IPS-15b (cell line): ENCODE results near the gene ARL14EP.

Source experiments
- H3K27me3 ChIP-seq: one replicate; pipeline ENCODE4 v1.6.1; 2013; ENCODE audit warnings: low read length; ENCODE audit not compliant: control insufficient read depth, insufficient read depth
- H3K36me3 ChIP-seq: one replicate; pipeline ENCODE4 v1.6.1; 2013; ENCODE audit warnings: low read length; ENCODE audit not compliant: control insufficient read depth, insufficient read depth
- H3K4me1 ChIP-seq: one replicate; pipeline ENCODE4 v1.6.1; 2013; ENCODE audit warnings: mild to moderate bottlenecking, low read length; ENCODE audit not compliant: control insufficient read depth, insufficient read depth
- H3K4me3 ChIP-seq: one replicate; pipeline ENCODE4 v1.5.1; 2013; ENCODE audit warnings: low read depth, low read length
- H3K9ac ChIP-seq: one replicate; pipeline ENCODE4 v1.6.1; 2013; ENCODE audit warnings: low read depth, mild to moderate bottlenecking, low read length
- H3K9me3 ChIP-seq: one replicate; pipeline ENCODE4 v1.6.1; 2013; ENCODE audit warnings: mild to moderate bottlenecking, low read length; ENCODE audit not compliant: control insufficient read depth, insufficient read depth

ARL14EP gene

GRCh38 chr11:30329150-30329940 is 6.4 kb downstream of the ARL14EP start:
- H3K27me3 ChIP-seq: no peaks in the 10 kb centered on the region
- peaks cover 3% of the 10 kb centered on the region for H3K4me1 ChIP-seq
- no peaks in the 10 kb centered on the region for H3K9me3 ChIP-seq
- no peak overlapping the region for H3K9ac ChIP-seq
- H3K4me3 ChIP-seq: no peak overlapping the region
- H3K36me3 ChIP-seq: no peaks in the 10 kb centered on the region

- Histone ChIP-seq H3K36me3 (no peaks in the 10 kb centered on the region), H3K4me3 (no peak overlapping the region), H3K4me1 (no peaks in the 10 kb centered on the region), H3K9me3 (no peaks in the 10 kb centered on the region), H3K27me3 (no peaks in the 10 kb centered on the region), H3K9ac (no peak overlapping the region)
Observed at GRCh38 chr11:30333405-30333804, 10.5 kb downstream of the ARL14EP start.

GRCh38 chr11:30342736-30343166 is 19.8 kb downstream of the ARL14EP start:
- H3K4me1 ChIP-seq: no peaks in the 10 kb centered on the region
- no peaks in the 10 kb centered on the region for H3K9me3 ChIP-seq
- H3K27me3 ChIP-seq: no peaks in the 10 kb centered on the region
- no peaks in the 10 kb centered on the region for H3K36me3 ChIP-seq
- no peak overlapping the region for H3K9ac ChIP-seq
- H3K4me3 ChIP-seq: no peak overlapping the region

- H3K27me3 ChIP-seq: no peaks in the 10 kb centered on the region
- no peaks in the 10 kb centered on the region for H3K36me3 ChIP-seq
- H3K4me3 ChIP-seq: no peak overlapping the region
- no peak overlapping the region for H3K9ac ChIP-seq
- no peaks in the 10 kb centered on the region for H3K4me1 ChIP-seq
- H3K9me3 ChIP-seq: no peaks in the 10 kb centered on the region
Observed at GRCh38 chr11:30344085-30344484, 21.2 kb downstream of the ARL14EP start.

GRCh38 chr11:30345644-30346043 is 22.7 kb downstream of the ARL14EP start:
- Histone ChIP-seq H3K36me3 (no peaks in the 10 kb centered on the region), H3K9ac (no peak overlapping the region), H3K4me1 (no peaks in the 10 kb centered on the region), H3K9me3 (no peaks in the 10 kb centered on the region), H3K27me3 (no peaks in the 10 kb centered on the region), H3K4me3 (no peak overlapping the region)

- Histone ChIP-seq H3K4me1 (no peaks in the 10 kb centered on the region), H3K4me3 (no peak overlapping the region), H3K9ac (no peak overlapping the region), H3K9me3 (no peaks in the 10 kb centered on the region), H3K36me3 (no peaks in the 10 kb centered on the region), H3K27me3 (no peaks in the 10 kb centered on the region)
Observed at GRCh38 chr11:30346068-30346688, 23.3 kb downstream of the ARL14EP start.

- Histone ChIP-seq H3K9me3 (no peaks in the 10 kb centered on the region), H3K27me3 (no peaks in the 10 kb centered on the region), H3K9ac (no peak overlapping the region), H3K4me3 (no peak overlapping the region), H3K4me1 (no peaks in the 10 kb centered on the region), H3K36me3 (no peaks in the 10 kb centered on the region)
Observed at GRCh38 chr11:30348035-30348434, 25.1 kb downstream of the ARL14EP start.

GRCh38 chr11:30349885-30350284 is 27.0 kb downstream of the ARL14EP start:
- H3K4me3 ChIP-seq: no peak overlapping the region
- H3K4me1 ChIP-seq: no peaks in the 10 kb centered on the region
- no peaks in the 10 kb centered on the region for H3K9me3 ChIP-seq
- no peaks in the 10 kb centered on the region for H3K27me3 ChIP-seq
- H3K36me3 ChIP-seq: no peaks in the 10 kb centered on the region
- H3K9ac ChIP-seq: no peak overlapping the region

GRCh38 chr11:30350384-30350783 is 27.5 kb downstream of the ARL14EP start:
- no peaks in the 10 kb centered on the region for H3K36me3 ChIP-seq
- no peaks in the 10 kb centered on the region for H3K4me1 ChIP-seq
- H3K27me3 ChIP-seq: no peaks in the 10 kb centered on the region
- H3K9ac ChIP-seq: no peak overlapping the region
- H3K9me3 ChIP-seq: no peaks in the 10 kb centered on the region
- H3K4me3 ChIP-seq: no peak overlapping the region

- Histone ChIP-seq H3K9ac (no peak overlapping the region), H3K36me3 (no peaks in the 10 kb centered on the region), H3K9me3 (no peaks in the 10 kb centered on the region), H3K4me3 (no peak overlapping the region), H3K27me3 (no peaks in the 10 kb centered on the region), H3K4me1 (peaks cover 1% of the 10 kb centered on the region)
Observed at GRCh38 chr11:30351061-30351460, 28.2 kb downstream of the ARL14EP start.

GRCh38 chr11:30356391-30356790 is 33.5 kb downstream of the ARL14EP start:
- Histone ChIP-seq H3K4me1 (peaks cover 4% of the 10 kb centered on the region), H3K27me3 (no peaks in the 10 kb centered on the region), H3K9me3 (no peaks in the 10 kb centered on the region), H3K36me3 (no peaks in the 10 kb centered on the region), H3K9ac (no peak overlapping the region), H3K4me3 (no peak overlapping the region)

GRCh38 chr11:30357872-30358271 is 35.0 kb downstream of the ARL14EP start:
- Histone ChIP-seq H3K27me3 (no peaks in the 10 kb centered on the region), H3K4me3 (no peak overlapping the region), H3K9me3 (no peaks in the 10 kb centered on the region), H3K4me1 (peaks cover 4% of the 10 kb centered on the region), H3K9ac (no peak overlapping the region), H3K36me3 (no peaks in the 10 kb centered on the region)
